ENCODE data around the gene INTS14.

The INTS14 gene

GRCh38 chr15:65530318-65531111 lies 80.4 kb downstream of the INTS14 start, which contains the start of gene HACD3:
Gene HACD3, plus strand, starts transcription at chr15:65530463. Its CDS starts 169 bp downstream, at chr15:65530632.
- DNase-seq (ENCODE audit: low spot score), result peak; percentile 86

GRCh38 chr15:65529762-65530317 lies 81.1 kb downstream of the INTS14 start:
- no peak for DNase-seq (ENCODE audit: low spot score)
